Activated naive CD8-positive, alpha-beta T cell treated with anti-CD3 and anti-CD28 coated beads for 36 hours (primary cell): ENCODE results near the gene CMPK2. TPM values are rescaled to one million over a fixed set of nuclear protein-coding genes. Genes with fewer than 3 reads are reported as not detected.

Experiments used
- DNase-seq: peaks from one replicate; pipeline ENCODE4 v3.0.0; 2021
- H3K27ac Mint-ChIP-seq: one replicate; pipeline ENCODE4 v1.8.0; 2022; ENCODE audit warnings: mild to moderate bottlenecking, moderate library complexity, mixed read lengths
- H3K27me3 Mint-ChIP-seq: one replicate; pipeline ENCODE4 v1.8.0; 2022; ENCODE audit warnings: mild to moderate bottlenecking, mixed read lengths
- H3K36me3 Mint-ChIP-seq: one replicate; pipeline ENCODE4 v1.8.0; 2021; ENCODE audit warnings: mild to moderate bottlenecking, mixed read lengths
- H3K4me1 Mint-ChIP-seq: one replicate; pipeline ENCODE4 v1.8.0; 2021; ENCODE audit warnings: mixed read lengths
- H3K4me3 Mint-ChIP-seq: one replicate; pipeline ENCODE4 v1.8.0; 2022; ENCODE audit warnings: mild to moderate bottlenecking, moderate library complexity, mixed read lengths
- H3K9me3 Mint-ChIP-seq: one replicate; pipeline ENCODE4 v1.8.0; 2022; ENCODE audit warnings: mixed read lengths
- total RNA-seq, 2 experiments: library from RNA; stranded (reverse); gene quantifications; one replicate each; pipeline ENCODE4 v1.2.3, GENCODE V29; 2021

The CMPK2 gene
- total RNA-seq, 2 experiments from 2014 or later = 11.8 to 13.2 TPM

- H3K36me3 Mint-ChIP-seq = no peaks in the 10 kb centered on the region
- no peak overlapping the region for H3K4me3 Mint-ChIP-seq
- no peak overlapping the region for H3K27ac Mint-ChIP-seq
- H3K9me3 Mint-ChIP-seq = no peaks in the 10 kb centered on the region
- H3K27me3 Mint-ChIP-seq = no peaks in the 10 kb centered on the region
- H3K4me1 Mint-ChIP-seq = peaks cover 2% of the 10 kb centered on the region
- DNase-seq = no peak
Observed at GRCh38 chr2:6888724-6889123, 23.0 kb upstream of the CMPK2 start.

GRCh38 chr2:6887751-6888192 is 22.1 kb upstream of the CMPK2 start:
- Mint-ChIP-seq H3K4me1 (peaks cover 2% of the 10 kb centered on the region), H3K27ac (no peak overlapping the region), H3K27me3 (no peaks in the 10 kb centered on the region), H3K4me3 (no peak overlapping the region), H3K9me3 (no peaks in the 10 kb centered on the region), H3K36me3 (no peaks in the 10 kb centered on the region)
- DNase-seq = no peak

GRCh38 chr2:6885968-6886367 is 20.3 kb upstream of the CMPK2 start:
- Mint-ChIP-seq H3K27ac (no peak overlapping the region), H3K36me3 (no peaks in the 10 kb centered on the region), H3K4me1 (peaks cover 9% of the 10 kb centered on the region), H3K4me3 (no peak overlapping the region), H3K9me3 (no peaks in the 10 kb centered on the region), H3K27me3 (no peaks in the 10 kb centered on the region)
- DNase-seq = no peak

GRCh38 chr2:6885551-6885950 is 19.8 kb upstream of the CMPK2 start:
- Mint-ChIP-seq H3K27me3 (no peaks in the 10 kb centered on the region), H3K27ac (no peak overlapping the region), H3K4me3 (no peak overlapping the region), H3K36me3 (no peaks in the 10 kb centered on the region), H3K9me3 (no peaks in the 10 kb centered on the region), H3K4me1 (peaks cover 12% of the 10 kb centered on the region)
- no peak for DNase-seq

GRCh38 chr2:6883448-6884122 is 17.9 kb upstream of the CMPK2 start:
- no peak for DNase-seq
- no peaks in the 10 kb centered on the region for H3K9me3 Mint-ChIP-seq
- no peak overlapping the region for H3K4me3 Mint-ChIP-seq
- peaks cover 27% of the 10 kb centered on the region for H3K4me1 Mint-ChIP-seq
- no peaks in the 10 kb centered on the region for H3K27me3 Mint-ChIP-seq
- H3K27ac Mint-ChIP-seq = no peak overlapping the region
- no peaks in the 10 kb centered on the region for H3K36me3 Mint-ChIP-seq

GRCh38 chr2:6881516-6881915 is 15.8 kb upstream of the CMPK2 start:
- Mint-ChIP-seq H3K27ac (no peak overlapping the region), H3K36me3 (no peaks in the 10 kb centered on the region), H3K9me3 (no peaks in the 10 kb centered on the region), H3K4me1 (peaks cover 45% of the 10 kb centered on the region), H3K4me3 (no peak overlapping the region), H3K27me3 (no peaks in the 10 kb centered on the region)
- no peak for DNase-seq

- H3K27ac Mint-ChIP-seq = peak overlapping the region; percentile 72
- H3K9me3 Mint-ChIP-seq = no peaks in the 10 kb centered on the region
- peak overlapping the region; percentile 15 for H3K4me3 Mint-ChIP-seq
- no peaks in the 10 kb centered on the region for H3K36me3 Mint-ChIP-seq
- H3K4me1 Mint-ChIP-seq = peaks cover 48% of the 10 kb centered on the region
- H3K27me3 Mint-ChIP-seq = no peaks in the 10 kb centered on the region
- DNase-seq = no peak
Observed at GRCh38 chr2:6881046-6881445, 15.3 kb upstream of the CMPK2 start.

- Mint-ChIP-seq H3K36me3 (no peaks in the 10 kb centered on the region), H3K27me3 (no peaks in the 10 kb centered on the region), H3K9me3 (no peaks in the 10 kb centered on the region), H3K4me1 (peaks cover 50% of the 10 kb centered on the region), H3K27ac (peak overlapping the region; percentile 72), H3K4me3 (peak overlapping the region; percentile 46)
- no peak for DNase-seq
Observed at GRCh38 chr2:6880200-6880733, 14.6 kb upstream of the CMPK2 start.

GRCh38 chr2:6879011-6879410 is 13.3 kb upstream of the CMPK2 start:
- H3K27ac Mint-ChIP-seq = peak overlapping the region; percentile 8
- peaks cover 2% of the 10 kb centered on the region for H3K9me3 Mint-ChIP-seq
- no peak for DNase-seq
- peak overlapping the region; percentile 69 for H3K4me3 Mint-ChIP-seq
- peaks cover 50% of the 10 kb centered on the region for H3K4me1 Mint-ChIP-seq
- no peaks in the 10 kb centered on the region for H3K27me3 Mint-ChIP-seq
- H3K36me3 Mint-ChIP-seq = peaks cover 2% of the 10 kb centered on the region

- DNase-seq = no peak
- peaks cover 4% of the 10 kb centered on the region for H3K9me3 Mint-ChIP-seq
- H3K4me3 Mint-ChIP-seq = peak overlapping the region; percentile 69
- no peaks in the 10 kb centered on the region for H3K27me3 Mint-ChIP-seq
- peaks cover 5% of the 10 kb centered on the region for H3K36me3 Mint-ChIP-seq
- peaks cover 50% of the 10 kb centered on the region for H3K4me1 Mint-ChIP-seq
- H3K27ac Mint-ChIP-seq = no peak overlapping the region
Observed at GRCh38 chr2:6878549-6878948, 12.8 kb upstream of the CMPK2 start.

GRCh38 chr2:6877402-6878304 is 11.9 kb upstream of the CMPK2 start, which contains the start of gene RSAD2:
RSAD2 (plus strand) TSS chr2:6877777; CDS start chr2:6877801, 24 bp downstream.
- Mint-ChIP-seq H3K36me3 (peaks cover 5% of the 10 kb centered on the region), H3K4me3 (peak within 1 kb of the TSS; percentile 71), H3K4me1 (peaks cover 58% of the 10 kb centered on the region), H3K27me3 (no peaks in the 10 kb centered on the region), H3K27ac (peak within 1 kb of the TSS; percentile 64), H3K9me3 (peaks cover 4% of the 10 kb centered on the region)
- peak; percentile 37 for DNase-seq

- peaks cover 4% of the 10 kb centered on the region for H3K9me3 Mint-ChIP-seq
- H3K36me3 Mint-ChIP-seq = peaks cover 5% of the 10 kb centered on the region
- no peak overlapping the region for H3K27ac Mint-ChIP-seq
- no peak overlapping the region for H3K4me3 Mint-ChIP-seq
- DNase-seq = no peak
- H3K27me3 Mint-ChIP-seq = no peaks in the 10 kb centered on the region
- peaks cover 60% of the 10 kb centered on the region for H3K4me1 Mint-ChIP-seq
Observed at GRCh38 chr2:6876309-6876708, 10.6 kb upstream of the CMPK2 start.

- Mint-ChIP-seq H3K27ac (no peak overlapping the region), H3K4me3 (no peak overlapping the region), H3K36me3 (peaks cover 5% of the 10 kb centered on the region), H3K4me1 (peaks cover 44% of the 10 kb centered on the region), H3K9me3 (peaks cover 4% of the 10 kb centered on the region), H3K27me3 (no peaks in the 10 kb centered on the region)
- no peak for DNase-seq
Observed at GRCh38 chr2:6874032-6874431, 8.3 kb upstream of the CMPK2 start.

GRCh38 chr2:6872394-6872793 is 6.7 kb upstream of the CMPK2 start:
- Mint-ChIP-seq H3K36me3 (peaks cover 5% of the 10 kb centered on the region), H3K4me3 (no peak overlapping the region), H3K4me1 (peaks cover 30% of the 10 kb centered on the region), H3K27ac (peak overlapping the region; percentile 2), H3K9me3 (peaks cover 4% of the 10 kb centered on the region), H3K27me3 (no peaks in the 10 kb centered on the region)
- no peak for DNase-seq

GRCh38 chr2:6866982-6867381 is 1.3 kb upstream of the CMPK2 start:
- DNase-seq = no peak
- H3K4me1 Mint-ChIP-seq = peaks cover 14% of the 10 kb centered on the region
- H3K4me3 Mint-ChIP-seq = peak overlapping the region; percentile 88
- H3K36me3 Mint-ChIP-seq = peaks cover 8% of the 10 kb centered on the region
- H3K27ac Mint-ChIP-seq = peak overlapping the region; percentile 63
- H3K27me3 Mint-ChIP-seq = peaks cover 3% of the 10 kb centered on the region
- no peaks in the 10 kb centered on the region for H3K9me3 Mint-ChIP-seq
